Measurements from ENCODE around the gene FBXW11.
"Not testable (repeated sequence)": the region's sequence is repeated elsewhere in the genome, so short reads cannot be mapped to it uniquely, and the experiment has no call there.

Gene FBXW11

DNA sequence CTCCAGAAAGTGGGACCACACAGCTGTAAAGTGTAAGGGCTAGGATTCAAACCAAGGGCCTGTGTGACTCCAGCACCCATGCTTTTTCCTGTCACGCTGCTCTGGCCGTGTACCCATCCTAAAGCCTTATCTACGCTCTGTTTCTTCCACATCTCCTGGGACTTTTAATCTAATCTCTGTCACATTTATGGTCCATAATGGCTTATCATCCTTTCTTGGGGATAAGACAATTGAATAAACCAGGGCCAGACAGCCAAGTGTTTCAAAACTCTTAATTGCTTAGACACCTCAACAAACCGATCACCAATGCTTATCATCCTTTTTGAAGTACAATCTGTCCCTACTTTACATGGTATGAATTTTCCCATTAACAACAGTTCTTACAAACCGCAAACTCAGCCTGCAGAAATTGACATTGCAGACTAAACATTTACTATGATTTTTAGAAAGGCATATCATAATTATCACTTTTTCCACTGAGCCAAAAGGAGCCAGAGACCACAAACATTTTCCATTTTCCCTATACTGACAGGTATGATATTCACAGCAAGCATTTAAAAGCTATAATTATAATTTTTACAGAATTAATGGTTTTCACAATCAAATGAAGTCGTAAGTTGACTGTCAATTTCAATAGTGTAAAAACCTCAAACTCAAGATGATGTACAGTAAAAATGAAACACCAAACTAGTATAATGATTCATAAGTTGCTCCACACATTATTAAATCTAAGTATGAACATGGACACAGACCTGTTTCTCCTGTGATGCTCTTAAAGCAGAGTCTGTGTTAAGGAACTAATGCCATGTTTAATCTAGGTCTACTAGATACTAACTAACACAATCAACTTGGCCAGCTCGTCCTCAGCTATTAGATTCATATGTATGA is 99.5 kb downstream of the FBXW11 start:
- DNase-seq, result no peak

- no peak for DNase-seq
Observed at GRCh38 chr5:171906066-171906570, 100.3 kb downstream of the FBXW11 start.

DNA sequence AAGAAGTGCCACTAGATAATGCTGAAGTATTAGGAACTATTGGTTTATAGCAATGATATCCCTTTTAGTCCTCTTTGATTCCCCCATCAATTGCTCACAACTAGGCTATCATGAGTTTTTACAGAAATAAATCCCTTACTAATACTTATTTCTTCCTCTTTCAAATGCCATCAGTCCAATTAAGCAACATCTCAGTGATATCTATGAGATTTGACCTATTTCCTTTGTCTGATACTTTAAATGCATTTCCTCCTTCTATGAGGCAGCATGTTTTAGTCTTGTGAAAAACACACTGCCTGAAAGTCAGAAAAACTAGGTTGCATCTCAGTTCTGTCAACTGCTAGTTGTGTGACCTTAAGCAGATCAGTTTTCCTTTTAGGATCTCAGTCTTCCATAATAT is 101.6 kb downstream of the FBXW11 start:
- DNase-seq, result no peak

GRCh38 chr5:171901764-171902163 is 104.7 kb downstream of the FBXW11 start:
- DNase-seq, result no peak

DNA sequence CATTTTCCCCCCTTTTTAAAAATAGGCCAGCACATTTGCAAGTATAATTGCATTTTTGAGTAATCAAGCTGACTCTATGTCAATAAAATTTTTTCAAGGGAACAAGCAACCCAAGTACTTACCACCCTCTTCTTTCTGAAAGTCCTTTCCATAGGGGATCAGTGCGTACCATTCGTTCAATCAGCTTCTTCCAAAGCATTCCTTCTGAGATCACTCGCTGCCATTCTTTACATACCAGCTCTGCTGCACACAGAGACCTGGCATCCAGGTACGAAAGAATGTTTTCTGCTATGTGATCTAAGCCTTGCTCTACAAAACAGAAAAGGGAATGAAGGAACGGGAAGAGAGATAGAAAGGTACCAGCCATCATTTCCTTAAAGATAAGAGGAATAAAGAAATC is 106.6 kb downstream of the FBXW11 start:
- no peak for DNase-seq

DNA sequence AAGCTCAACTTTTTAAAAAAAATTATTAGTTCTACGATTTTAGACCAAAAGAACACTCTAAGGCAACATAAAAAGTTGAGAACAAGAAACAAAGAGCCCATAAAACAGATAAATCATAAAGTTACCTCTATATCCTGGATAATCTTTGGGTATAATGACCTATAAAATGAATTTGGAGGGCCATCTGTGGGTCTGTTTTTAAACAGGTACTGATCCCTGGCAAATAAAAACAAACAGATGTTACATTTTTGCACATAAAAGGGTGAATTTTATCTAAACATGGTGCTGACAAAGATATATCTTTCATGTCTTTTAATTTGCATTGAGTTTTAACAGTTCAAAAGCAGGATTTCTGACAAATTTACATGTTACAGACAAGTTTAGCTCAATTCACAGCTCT is 107.6 kb downstream of the FBXW11 start:
- DNase-seq, result no peak

DNA sequence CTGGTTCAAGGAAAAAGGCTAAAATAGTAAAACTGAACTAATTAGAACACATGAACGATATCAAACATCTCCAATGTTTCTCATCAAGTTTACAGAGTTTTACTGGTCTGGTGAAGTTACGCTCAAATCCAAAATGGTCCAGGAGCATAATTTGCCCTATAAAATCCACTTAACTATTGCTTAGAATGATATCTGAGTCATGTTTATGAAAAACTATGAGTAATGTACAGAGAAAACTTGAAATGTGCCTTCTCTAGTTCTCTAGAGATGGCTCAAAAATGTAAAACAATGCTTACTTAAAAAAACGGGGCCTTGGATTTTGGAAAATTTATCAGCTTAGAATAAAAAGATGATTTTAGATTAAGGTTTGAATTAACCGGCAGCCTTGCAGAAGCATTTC is 108.1 kb downstream of the FBXW11 start:
- no peak for DNase-seq

DNA sequence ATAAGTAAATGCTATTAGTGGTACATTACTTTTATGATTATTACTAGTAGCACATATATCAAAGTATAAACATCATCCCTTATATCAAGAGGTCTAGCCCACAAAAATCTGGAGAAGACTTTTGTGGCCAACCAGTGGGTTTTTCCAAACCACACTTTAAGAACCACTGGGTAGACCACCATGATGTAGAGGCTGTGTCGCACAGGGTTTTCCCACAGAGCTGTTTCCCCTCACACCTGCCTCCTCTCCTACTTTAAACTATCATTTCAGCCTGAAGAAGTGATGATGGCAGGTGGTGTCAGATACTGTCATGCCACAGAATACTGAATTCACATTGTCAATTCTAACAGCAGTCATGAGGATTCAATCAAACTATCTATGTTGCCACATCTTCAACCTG is 109.2 kb downstream of the FBXW11 start:
- no peak for DNase-seq

- no peak for DNase-seq
Observed at GRCh38 chr5:171895081-171895480, 111.4 kb downstream of the FBXW11 start.

DNA sequence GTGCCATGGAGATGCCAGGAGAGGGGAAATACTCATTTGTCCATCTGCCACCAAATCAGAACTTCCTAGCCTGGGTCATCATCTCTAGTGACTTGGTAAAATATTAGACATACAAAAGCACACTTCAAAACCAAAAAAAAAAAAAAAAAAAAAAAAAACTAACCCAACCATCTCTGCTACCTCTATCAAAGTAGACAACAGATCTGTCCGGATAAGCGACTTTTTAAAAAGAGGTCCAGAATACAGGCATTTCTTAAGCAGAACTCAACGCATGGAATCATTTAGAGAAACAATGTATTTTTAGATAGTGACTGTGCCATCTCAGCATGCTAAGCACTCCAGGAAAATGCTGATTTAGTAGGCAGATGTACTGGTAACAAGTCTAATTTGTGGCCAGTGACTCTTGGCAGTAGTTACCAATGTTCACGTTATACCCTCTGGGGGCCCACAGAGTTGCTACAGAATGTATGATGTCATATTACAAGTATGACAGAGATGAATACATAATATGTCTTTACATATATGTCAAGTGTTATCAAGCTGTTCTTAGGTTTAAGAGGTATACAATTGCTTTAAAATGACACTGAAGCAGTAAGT is 113.0 kb downstream of the FBXW11 start:
- no peak for DNase-seq

DNA sequence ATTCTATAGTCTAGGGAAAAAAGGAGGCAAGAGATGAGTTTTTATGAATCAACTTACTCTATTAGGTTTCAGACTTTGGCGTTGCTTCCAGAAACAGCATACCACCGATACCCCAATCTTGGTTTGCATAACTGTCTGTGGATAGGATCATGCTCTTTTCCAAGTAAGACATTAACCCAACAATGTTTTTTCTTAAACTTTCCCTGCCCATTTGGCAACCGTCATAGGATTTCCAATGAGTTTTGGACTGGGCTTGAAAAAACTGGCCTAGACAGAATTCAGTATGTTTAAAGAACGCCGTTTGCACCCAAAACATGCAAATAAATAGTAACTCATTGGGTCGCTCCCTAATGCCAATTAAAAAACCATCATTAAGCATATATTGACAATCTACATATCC is 114.8 kb downstream of the FBXW11 start:
- DNase-seq, result no peak

GRCh38 chr5:171891150-171891549 is 115.3 kb downstream of the FBXW11 start:
- DNase-seq, result no peak

DNA sequence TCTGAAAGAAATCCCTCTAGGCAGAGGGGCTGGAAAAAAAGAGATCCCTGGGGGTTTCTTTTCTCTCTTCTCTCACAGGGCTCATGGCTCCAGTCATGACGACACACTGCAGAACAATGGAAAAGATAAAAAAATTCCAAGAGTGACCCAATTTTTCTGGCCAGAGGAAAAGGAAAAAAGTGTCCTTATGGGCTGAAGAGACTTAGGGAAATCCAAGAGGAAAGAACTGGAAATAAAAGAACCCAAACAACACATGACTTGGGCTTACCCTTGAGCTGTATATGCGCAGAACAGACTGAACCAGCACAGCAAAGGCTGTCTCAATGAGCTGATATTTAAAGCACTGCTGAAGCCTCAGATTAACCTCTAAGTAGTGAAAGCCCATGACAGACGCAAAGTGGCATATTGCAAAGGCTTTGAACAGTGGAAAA is 118.4 kb downstream of the FBXW11 start:
- DNase-seq, result no peak

DNA sequence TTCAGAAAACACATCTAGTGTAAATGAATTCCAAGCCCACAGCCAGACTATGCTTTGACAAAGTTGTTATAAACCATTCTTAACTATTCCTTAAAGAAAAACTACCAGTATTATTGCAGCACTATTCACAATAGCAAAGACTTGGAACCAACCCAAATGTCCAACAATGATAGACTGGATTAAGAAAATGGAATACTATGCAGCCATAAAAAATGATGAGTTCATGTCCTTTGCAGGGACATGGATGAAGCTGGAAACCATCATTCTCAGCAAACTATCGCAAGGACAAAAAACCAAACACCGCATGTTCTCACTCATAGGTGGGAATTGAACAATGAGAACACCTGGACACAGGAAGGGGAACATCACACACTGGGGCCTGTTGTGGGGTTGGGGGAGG is 120.4 kb downstream of the FBXW11 start:
- not testable (repeated sequence) for DNase-seq

GRCh38 chr5:171882118-171882517 is 124.3 kb downstream of the FBXW11 start:
- DNase-seq, result no peak

DNA sequence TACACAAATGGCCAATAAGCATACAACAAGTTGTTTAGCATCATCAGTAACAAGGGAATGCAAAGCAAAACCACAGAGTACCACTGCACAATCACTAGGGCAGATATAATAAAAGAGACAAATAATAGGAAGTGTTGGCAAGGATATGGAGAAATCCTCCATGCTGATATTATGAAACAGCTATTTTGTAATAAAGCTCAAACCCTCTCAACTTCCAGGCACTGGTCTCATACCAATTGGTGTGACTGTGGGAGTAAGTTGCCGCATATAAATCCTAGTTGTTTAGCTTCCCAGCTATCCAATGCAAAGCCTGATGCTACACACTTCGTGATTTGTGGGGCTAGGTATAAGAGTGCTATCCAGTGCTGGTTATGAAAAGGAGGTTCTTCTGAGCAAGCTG is 132.2 kb downstream of the FBXW11 start:
- DNase-seq, result no peak

- no peak for DNase-seq
Observed at GRCh38 chr5:171872666-171873065, 133.8 kb downstream of the FBXW11 start.

GRCh38 chr5:171871711-171872110 is 134.7 kb downstream of the FBXW11 start:
- no peak for DNase-seq

- DNase-seq, result no peak
Observed at GRCh38 chr5:171869956-171870355, 136.5 kb downstream of the FBXW11 start.

GRCh38 chr5:171868236-171868635 is 138.2 kb downstream of the FBXW11 start:
- DNase-seq, result no peak

DNA sequence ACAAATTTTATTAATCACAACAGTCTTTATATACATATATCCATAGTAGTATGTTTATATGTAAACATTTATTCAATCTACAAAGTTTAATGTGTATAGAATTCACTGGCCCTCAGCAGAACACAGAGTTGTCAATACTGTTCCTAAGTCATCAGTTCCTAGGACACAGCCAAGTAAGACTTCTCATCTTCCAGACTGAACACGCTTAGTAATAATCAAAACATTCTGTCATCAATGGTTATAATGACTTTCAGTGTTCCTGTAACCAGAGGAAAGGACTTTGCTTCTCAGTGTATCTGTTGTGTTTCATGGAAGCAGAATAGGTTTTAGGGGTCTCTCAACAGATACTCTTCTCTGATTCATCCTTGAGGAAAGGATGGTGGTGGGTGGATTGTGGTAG is 138.7 kb downstream of the FBXW11 start:
- no peak for DNase-seq

GRCh38 chr5:171865471-171865870 is 141.0 kb downstream of the FBXW11 start:
- no peak for DNase-seq

DNA sequence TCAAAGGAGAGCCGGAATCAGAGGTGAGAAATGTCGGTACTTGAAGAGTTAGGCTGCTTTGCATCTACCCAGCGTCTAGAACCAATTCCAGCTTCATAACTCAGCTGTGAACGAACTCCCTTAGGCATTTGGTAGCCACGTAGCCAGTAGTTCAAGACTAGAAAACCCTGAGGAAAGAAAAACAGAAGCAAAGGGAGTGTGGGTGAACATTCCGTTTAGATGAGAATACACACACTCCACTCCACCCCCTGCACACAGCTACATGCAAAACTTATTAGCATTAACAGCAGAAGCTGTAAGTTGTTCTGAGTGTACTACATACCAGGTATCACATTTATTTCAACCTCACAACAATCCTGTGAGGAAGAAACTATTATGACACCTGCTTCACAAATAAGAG is 142.5 kb downstream of the FBXW11 start:
- DNase-seq, result no peak

DNA sequence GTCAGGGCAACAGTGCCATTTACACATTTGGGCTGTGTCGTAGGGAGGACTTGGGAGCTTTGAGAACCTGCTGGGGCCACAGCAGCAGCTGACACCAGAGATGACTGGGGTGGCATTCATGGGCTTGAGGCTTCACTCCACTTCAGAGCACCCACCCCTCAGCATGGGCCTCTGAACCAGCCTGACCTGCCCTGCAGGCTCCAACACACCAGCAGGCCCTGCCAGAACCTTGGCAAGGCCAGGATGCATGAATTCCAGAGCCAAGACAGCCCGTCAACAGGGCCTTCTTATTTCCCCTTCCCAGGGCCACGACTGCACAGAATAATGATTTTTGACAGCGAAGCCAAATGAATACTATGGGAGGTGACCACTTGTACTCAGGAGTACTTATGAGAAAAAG is 143.8 kb downstream of the FBXW11 start:
- no peak for DNase-seq

All from CD4-positive, alpha-beta T cell treated with Interferon gamma for 1 hour (primary cell).